Transverse colon (tissue), 4 donors: ENCODE measurements around the gene GALNT18. TPM values are rescaled to one million over a fixed set of nuclear protein-coding genes. Genes with fewer than 3 reads are reported as not detected.

Experiments used
- DNase-seq: peaks from one replicate; pipeline ENCODE4 v3.0.0-alpha.2; 2019
- H3K27ac ChIP-seq, 4 donors: fragments of 200-600 bp; sonication (generic); 2 replicates each; pipeline ENCODE4 v1.5.1; 2016 to 2018; ENCODE audit warnings: inconsistent platforms in 4 of 4
- H3K27me3 ChIP-seq: fragments of 200-600 bp; sonication (generic); 2 replicates; pipeline ENCODE4 v1.5.1; 2017; ENCODE audit warnings: inconsistent platforms
- H3K36me3 ChIP-seq, 4 donors: fragments of 200-600 bp; sonication (generic); 2 replicates each; pipeline ENCODE4 v1.5.1; 2017 to 2019; ENCODE audit warnings: inconsistent platforms in 4 of 4
- H3K4me1 ChIP-seq, 4 donors: fragments of 200-600 bp; sonication (generic); 2 replicates each; pipeline ENCODE4 v1.5.1; 2017 to 2020; ENCODE audit warnings: inconsistent platforms in 4 of 4
- H3K4me3 ChIP-seq, 4 donors: fragments of 200-600 bp; sonication (generic); 1 replicate in 1 of 4; 2 replicates in 3 of 4; pipeline versions ENCODE4 v1.5.1 to v1.6.1; 2017 to 2019; ENCODE audit warnings: inconsistent platforms in 4 of 4
- H3K9me3 ChIP-seq, 2 donors: fragments of 200-600 bp; sonication (generic); 2 replicates each; pipeline ENCODE4 v1.5.1; 2017 to 2019; ENCODE audit warnings: inconsistent platforms in 2 of 2
- EP300 ChIP-seq: sonication (generic); formaldehyde crosslinking; IDR thresholded peaks from one replicate; pipeline ENCODE4 v1.6.1; 2017; ENCODE audit warnings: antibody characterized with exemption, low read depth
- POLR2A ChIP-seq: fragments of 450-650 bp; IDR thresholded peaks from one replicate; pipeline ENCODE4 v1.6.1; 2016; ENCODE audit warnings: antibody characterized with exemption, mild to moderate bottlenecking, moderate library complexity
- POLR2AphosphoS5 ChIP-seq, 3 donors: sonication (generic); formaldehyde crosslinking; IDR thresholded peaks; one replicate each; pipeline ENCODE4 v1.6.1; 2016; ENCODE audit warnings: antibody characterized with exemption in 3 of 3
- WGBS, 2 donors: methylation state at CpG; one replicate each; pipeline ENCODE4 v1.1.5; 2018; ENCODE audit warnings: low coverage in 1 of 2; 5-methylcytosine and 5-hydroxymethylcytosine counted together
- in situ Hi-C, 4 donors: fragments of 200-750 bp; cut with MboI; loops; one replicate each; pipeline versions ENCODE4 v1.15.0 to v1.15.1; 2017; ENCODE audit warnings: low sequenced_read_pairs in 3 of 4, low pct_ligation_motif_present in 1 of 4, low pct_unique_long_range_greater_than_20kb in 1 of 4
- intact Hi-C: fragments of 100-400 bp; cut with DNase I; formaldehyde crosslinking; loops from one replicate; pipeline ENCODE4 v1.15.1; 2023; ENCODE audit warnings: low total_unique reads
- total RNA-seq, 4 donors: library from RNA; depleted of rRNA; stranded (reverse); fragments of >200 nt; gene quantifications; one replicate each; pipeline ENCODE4 v1.1.0, GENCODE V29; 2016
- TF ChIP-seq, protein P1 (sequence below), 5 experiments: fragments of 200-600 bp in 3 of 5; fragments of 450-650 bp in 2 of 5; sonication (generic) in 3 of 5; IDR thresholded peaks; 1 replicate in 2 of 5; 2 replicates in 3 of 5; pipeline ENCODE4 v1.5.1; 2016 to 2017; ENCODE audit warnings: antibody characterized with exemption in 5 of 5, inconsistent platforms in 3 of 5, mild to moderate bottlenecking in 2 of 5, moderate library complexity in 1 of 5

Gene GALNT18
- total RNA-seq, 4 donors from 2014 or later: 5.6 to 22.1 (median 8.4) TPM

GRCh38 chr11:11496879-11497278, 124.9 kb downstream of the GALNT18 start:
- intact Hi-C loops (loop anchor here (1.0 kb wide), 1 partner anchor 22 kb away; no protein-coding TSS in a partner anchor), in situ Hi-C loops (no loop called here)
- WGBS, 2 donors: 81% methylated on average over 2 of the region's 2 CpGs; no CpG with 5 or more reads in 1 of the 2 donors

DNA sequence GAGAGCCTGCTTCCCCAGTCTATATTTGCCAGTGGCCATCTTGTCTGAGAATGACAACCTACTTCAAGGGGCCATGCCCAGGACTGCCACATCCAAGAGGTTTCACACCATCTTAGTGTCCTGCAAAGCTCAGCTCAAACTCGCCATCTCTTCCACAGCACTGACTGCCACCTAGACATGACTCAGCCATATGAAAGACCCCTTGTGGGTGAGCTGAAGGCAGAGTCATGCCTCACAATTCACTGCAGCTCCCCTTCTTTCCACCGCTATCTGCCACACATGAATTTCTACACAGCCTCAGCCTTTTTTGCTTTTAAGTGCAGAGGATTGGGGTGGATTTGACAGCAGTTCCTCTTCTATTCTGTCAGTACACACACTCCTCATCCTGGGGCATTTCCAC, 127.5 kb downstream of the GALNT18 start:
- DNase-seq: no peak
- no peaks in the 10 kb centered on the region for H3K4me1 ChIP-seq
- no peaks in the 10 kb centered on the region for H3K9me3 ChIP-seq
- in situ Hi-C loops (no loop called here), intact Hi-C loops (no loop called here)
- H3K4me3 ChIP-seq: no peak overlapping the region
- H3K27ac ChIP-seq: no peak overlapping the region
- no peaks in the 10 kb centered on the region for H3K36me3 ChIP-seq
- WGBS, 2 donors: 89 to 90% methylated on average over 1 to 2 of the region's 2 CpGs
- no peaks in the 10 kb centered on the region for H3K27me3 ChIP-seq
- TF ChIP-seq POLR2AphosphoS5 (IDR thresholded peaks at IDR 0.05) (no peak), EP300 (no peak), POLR2A (no peak)
- TF ChIP-seq, protein P1, sequence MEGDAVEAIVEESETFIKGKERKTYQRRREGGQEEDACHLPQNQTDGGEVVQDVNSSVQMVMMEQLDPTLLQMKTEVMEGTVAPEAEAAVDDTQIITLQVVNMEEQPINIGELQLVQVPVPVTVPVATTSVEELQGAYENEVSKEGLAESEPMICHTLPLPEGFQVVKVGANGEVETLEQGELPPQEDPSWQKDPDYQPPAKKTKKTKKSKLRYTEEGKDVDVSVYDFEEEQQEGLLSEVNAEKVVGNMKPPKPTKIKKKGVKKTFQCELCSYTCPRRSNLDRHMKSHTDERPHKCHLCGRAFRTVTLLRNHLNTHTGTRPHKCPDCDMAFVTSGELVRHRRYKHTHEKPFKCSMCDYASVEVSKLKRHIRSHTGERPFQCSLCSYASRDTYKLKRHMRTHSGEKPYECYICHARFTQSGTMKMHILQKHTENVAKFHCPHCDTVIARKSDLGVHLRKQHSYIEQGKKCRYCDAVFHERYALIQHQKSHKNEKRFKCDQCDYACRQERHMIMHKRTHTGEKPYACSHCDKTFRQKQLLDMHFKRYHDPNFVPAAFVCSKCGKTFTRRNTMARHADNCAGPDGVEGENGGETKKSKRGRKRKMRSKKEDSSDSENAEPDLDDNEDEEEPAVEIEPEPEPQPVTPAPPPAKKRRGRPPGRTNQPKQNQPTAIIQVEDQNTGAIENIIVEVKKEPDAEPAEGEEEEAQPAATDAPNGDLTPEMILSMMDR (IDR thresholded peaks at IDR 0.05): no peak

More at GRCh38 chr11:11496879-11497278, 124.9 kb downstream of the GALNT18 start:
- H3K27ac ChIP-seq: no peak overlapping the region
- no peaks in the 10 kb centered on the region for H3K27me3 ChIP-seq
- H3K4me3 ChIP-seq: no peak overlapping the region
- TF ChIP-seq POLR2AphosphoS5 (IDR thresholded peaks at IDR 0.05): no peak
- no peak for TF ChIP-seq EP300
- TF ChIP-seq POLR2A: no peak
- TF ChIP-seq, protein P1 (IDR thresholded peaks at IDR 0.05): no peak
- no peak for DNase-seq
- H3K9me3 ChIP-seq: no peaks in the 10 kb centered on the region
- H3K4me1 ChIP-seq: peaks cover 4 to 8% (median 6%) of the 10 kb centered on the region in 4 donors
- H3K36me3 ChIP-seq: no peaks in the 10 kb centered on the region

GRCh38 chr11:11493698-11494097, 128.1 kb downstream of the GALNT18 start:
- TF ChIP-seq EP300 (no peak), POLR2AphosphoS5 (IDR thresholded peaks at IDR 0.05) (no peak), POLR2A (no peak)
- TF ChIP-seq, protein P1 (IDR thresholded peaks at IDR 0.05): no peak
- Histone ChIP-seq H3K4me1 (no peaks in the 10 kb centered on the region), H3K27me3 (no peaks in the 10 kb centered on the region), H3K36me3 (no peaks in the 10 kb centered on the region), H3K9me3 (no peaks in the 10 kb centered on the region), H3K27ac (no peak overlapping the region), H3K4me3 (no peak overlapping the region)
- intact Hi-C loops: no loop called here
- WGBS, 2 donors: 89 to 93% methylated on average over 3 to 6 of the region's 6 CpGs
- DNase-seq: no peak
- in situ Hi-C loops: no loop called here

- Histone ChIP-seq H3K9me3 (no peaks in the 10 kb centered on the region), H3K27me3 (no peaks in the 10 kb centered on the region), H3K36me3 (no peaks in the 10 kb centered on the region), H3K4me1 (peaks cover 0 to 5% (median 0%) of the 10 kb centered on the region in 4 donors), H3K4me3 (no peak overlapping the region), H3K27ac (no peak overlapping the region)
- in situ Hi-C loops (no loop called here), intact Hi-C loops (no loop called here)
- TF ChIP-seq EP300 (no peak), POLR2AphosphoS5 (IDR thresholded peaks at IDR 0.05) (no peak), POLR2A (no peak)
- TF ChIP-seq, protein P1 (IDR thresholded peaks at IDR 0.05): no peak
- DNase-seq: no peak
- WGBS, 2 donors: 63 to 78% methylated on average over 2 to 4 of the region's 4 CpGs
These were observed 130.2 kb downstream of the GALNT18 start for GRCh38 chr11:11491589-11491988.
